Dermis microvascular lymphatic vessel endothelial cell (primary cell): ENCODE data around the gene NEDD4L. TPM values are rescaled to one million over a fixed set of nuclear protein-coding genes. Genes with fewer than 3 reads are reported as not detected.
A peak's percentile ranks its signal among the peaks of the same experiment; 100 is the strongest.

ENCODE experiments used
- DNase-seq, 2 donors: peaks; one replicate each; pipeline versions ENCODE4 v3.0.0 to v3.0.0-alpha.2; 2010; ENCODE audit warnings: low read depth in 2 of 2
- total RNA-seq: library from RNA; depleted of rRNA; stranded (reverse); fragments of >200 nt; gene quantifications from 2 replicates; pipeline ENCODE4 v1.2.1, GENCODE V29; 2014

NEDD4L gene
- total RNA-seq, 1 donor from 2014 or later, result 9.2 TPM

GRCh38 chr18:58116818-58117217 is 72.8 kb downstream of the NEDD4L start:
- no peak for DNase-seq

GRCh38 chr18:58117786-58118403 is 73.9 kb downstream of the NEDD4L start:
- DNase-seq, result peak; percentile 70 to 78

- no peak for DNase-seq
Observed at GRCh38 chr18:58118536-58118935, 74.5 kb downstream of the NEDD4L start.

- no peak for DNase-seq
Observed at GRCh38 chr18:58119819-58120218, 75.8 kb downstream of the NEDD4L start.

- no peak for DNase-seq
Observed at GRCh38 chr18:58124475-58124874, 80.4 kb downstream of the NEDD4L start.

- DNase-seq, result peak in 1 of 2 donors; percentile 6
Observed at GRCh38 chr18:58125183-58125582, 81.2 kb downstream of the NEDD4L start.

GRCh38 chr18:58125756-58126155 is 81.7 kb downstream of the NEDD4L start:
- DNase-seq, result no peak

- DNase-seq, result no peak
Observed at GRCh38 chr18:58128381-58129374, 84.7 kb downstream of the NEDD4L start.

GRCh38 chr18:58132595-58133261 is 88.7 kb downstream of the NEDD4L start:
- no peak for DNase-seq

GRCh38 chr18:58135183-58135641 is 91.2 kb downstream of the NEDD4L start:
- DNase-seq, result no peak

- DNase-seq, result peak; percentile 39 to 70
Observed at GRCh38 chr18:58135701-58136331, 91.8 kb downstream of the NEDD4L start.

- DNase-seq, result no peak
Observed at GRCh38 chr18:58136879-58137278, 92.9 kb downstream of the NEDD4L start.

GRCh38 chr18:58139459-58140386 is 95.7 kb downstream of the NEDD4L start:
- no peak for DNase-seq

- no peak for DNase-seq
Observed at GRCh38 chr18:58140387-58141325, 96.6 kb downstream of the NEDD4L start.

- peak in 1 of 2 donors; percentile 10 for DNase-seq
Observed at GRCh38 chr18:58143386-58143785, 99.4 kb downstream of the NEDD4L start.

GRCh38 chr18:58144106-58144505 is 100.1 kb downstream of the NEDD4L start:
- DNase-seq, result no peak

- DNase-seq, result no peak
Observed at GRCh38 chr18:58144671-58145285, 100.8 kb downstream of the NEDD4L start.

- no peak for DNase-seq
Observed at GRCh38 chr18:58146099-58146498, 102.1 kb downstream of the NEDD4L start.

GRCh38 chr18:58148954-58149471 is 105.0 kb downstream of the NEDD4L start:
- DNase-seq, result no peak
